Measurements from ENCODE around the gene P2RY12.

- no peak for TF ChIP-seq CTCF (conservative IDR thresholded peaks at IDR 0.05; ENCODE audit: low read depth, low read length)
- no peak for TF ChIP-seq EZH2phosphoT487 (IDR thresholded peaks at IDR 0.05; ENCODE audit: borderline replicate concordance, low read length)
Measured at GRCh38 chr3:151318991-151319390, 65.6 kb downstream of the P2RY12 start.
